OCI-LY1 (cell line): ENCODE measurements around the gene RPS15A.

Experiments used
- H2AFZ ChIP-seq: fragments of 200-600 bp; sonication (generic), shearing (Covaris generic); 2 replicates; pipeline ENCODE4 v1.6.0; 2014; ENCODE audit warnings: antibody characterized with exemption, mild to moderate bottlenecking, low read length
- H3F3A ChIP-seq: fragments of 200-600 bp; sonication (generic), shearing (Covaris generic); 2 replicates; pipeline ENCODE4 v1.6.0; 2014; ENCODE audit warnings: mild to moderate bottlenecking, antibody characterized with exemption, low read length, moderate library complexity; ENCODE audit not compliant: insufficient read depth
- H3K27ac ChIP-seq: fragments of 200-600 bp; sonication (generic); 2 replicates; pipeline ENCODE4 v1.5.1; 2014; ENCODE audit warnings: low read length, mixed run types, mild to moderate bottlenecking, low read depth; ENCODE audit not compliant: poor library complexity, severe bottlenecking
- H3K27me3 ChIP-seq: fragments of 200-600 bp; sonication (generic); 2 replicates; pipeline ENCODE4 v1.6.0; 2014; ENCODE audit warnings: antibody characterized with exemption, mild to moderate bottlenecking, low read length, moderate library complexity; ENCODE audit not compliant: insufficient read depth
- H3K36me3 ChIP-seq: fragments of 200-600 bp; sonication (generic); 2 replicates; pipeline ENCODE4 v1.6.1; 2014; ENCODE audit warnings: mild to moderate bottlenecking, antibody characterized with exemption, low read length, moderate library complexity, mixed read lengths; ENCODE audit not compliant: insufficient read depth
- H3K4me1 ChIP-seq: fragments of 200-600 bp; sonication (generic); 2 replicates; pipeline ENCODE4 v1.5.1; 2014; ENCODE audit warnings: mild to moderate bottlenecking, low read length, moderate library complexity; ENCODE audit not compliant: insufficient read depth, severe bottlenecking
- H3K4me2 ChIP-seq: fragments of 200-600 bp; sonication (generic), shearing (Covaris generic); 2 replicates; pipeline ENCODE4 v1.6.1; 2014; ENCODE audit warnings: low read length
- H3K4me3 ChIP-seq: fragments of 200-600 bp; sonication (generic); 2 replicates; pipeline ENCODE4 v1.5.1; 2014; ENCODE audit warnings: low read length, low read depth, mild to moderate bottlenecking, mixed read lengths; ENCODE audit not compliant: poor library complexity, severe bottlenecking
- H3K79me2 ChIP-seq: fragments of 200-600 bp; shearing (Covaris generic); 2 replicates; pipeline ENCODE4 v1.6.1; 2016; ENCODE audit warnings: mixed run types, low read length, mixed read lengths; ENCODE audit not compliant: insufficient read depth
- H3K9ac ChIP-seq: fragments of 200-600 bp; sonication (generic), shearing (Covaris generic); 2 replicates; pipeline ENCODE4 v1.6.1; 2014; ENCODE audit warnings: mild to moderate bottlenecking, low read length, mixed read lengths
- H3K9me2 ChIP-seq: fragments of 200-600 bp; sonication (generic), shearing (Covaris generic); 2 replicates; pipeline ENCODE4 v1.6.1; 2014; ENCODE audit warnings: low read depth, mild to moderate bottlenecking, low read length, mixed read lengths
- H3K9me3 ChIP-seq: fragments of 200-600 bp; shearing (Covaris generic); 2 replicates; pipeline ENCODE4 v1.6.1; 2014; ENCODE audit warnings: low read length, mixed read lengths
- H4K20me1 ChIP-seq: fragments of 200-600 bp; sonication (generic), shearing (Covaris generic); 2 replicates; pipeline ENCODE4 v1.6.0; 2016; ENCODE audit warnings: mild to moderate bottlenecking, low read length; ENCODE audit not compliant: insufficient read depth
- EZH2 ChIP-seq: fragments of 200-600 bp; sonication (generic), shearing (Covaris generic); IDR thresholded peaks from 2 replicates; pipeline ENCODE4 v1.8.0; 2017; ENCODE audit warnings: borderline replicate concordance, mixed run types, mild to moderate bottlenecking, antibody characterized with exemption, low read length, moderate library complexity, mixed read lengths
- TF ChIP-seq, protein P1 (sequence below): fragments of 200-600 bp; sonication (generic), shearing (Covaris generic); IDR thresholded peaks from 2 replicates; pipeline ENCODE4 v1.5.1; 2017; ENCODE audit warnings: mild to moderate bottlenecking, antibody characterized with exemption, low read length, moderate library complexity, mixed read lengths

The RPS15A gene

DNA sequence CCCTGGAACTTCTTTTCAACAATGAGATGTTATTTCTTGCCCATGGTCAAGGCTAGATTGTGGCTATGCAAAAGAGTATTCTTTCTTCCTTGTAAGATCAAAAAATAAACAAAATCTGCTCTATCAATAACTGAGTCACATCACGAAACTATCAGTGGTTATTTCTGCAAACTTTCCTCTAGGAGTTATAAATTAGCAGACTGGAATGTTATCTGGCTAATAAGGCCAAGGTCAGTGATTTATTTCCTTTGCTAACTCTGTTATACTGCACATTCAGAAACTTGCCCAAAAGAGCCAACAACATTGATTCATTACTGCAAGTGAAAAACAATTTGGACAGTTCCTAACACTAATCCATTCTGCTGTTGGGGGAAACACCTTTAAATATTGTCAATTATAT, 6.2 kb upstream of the RPS15A start:
- TF ChIP-seq, protein P1, sequence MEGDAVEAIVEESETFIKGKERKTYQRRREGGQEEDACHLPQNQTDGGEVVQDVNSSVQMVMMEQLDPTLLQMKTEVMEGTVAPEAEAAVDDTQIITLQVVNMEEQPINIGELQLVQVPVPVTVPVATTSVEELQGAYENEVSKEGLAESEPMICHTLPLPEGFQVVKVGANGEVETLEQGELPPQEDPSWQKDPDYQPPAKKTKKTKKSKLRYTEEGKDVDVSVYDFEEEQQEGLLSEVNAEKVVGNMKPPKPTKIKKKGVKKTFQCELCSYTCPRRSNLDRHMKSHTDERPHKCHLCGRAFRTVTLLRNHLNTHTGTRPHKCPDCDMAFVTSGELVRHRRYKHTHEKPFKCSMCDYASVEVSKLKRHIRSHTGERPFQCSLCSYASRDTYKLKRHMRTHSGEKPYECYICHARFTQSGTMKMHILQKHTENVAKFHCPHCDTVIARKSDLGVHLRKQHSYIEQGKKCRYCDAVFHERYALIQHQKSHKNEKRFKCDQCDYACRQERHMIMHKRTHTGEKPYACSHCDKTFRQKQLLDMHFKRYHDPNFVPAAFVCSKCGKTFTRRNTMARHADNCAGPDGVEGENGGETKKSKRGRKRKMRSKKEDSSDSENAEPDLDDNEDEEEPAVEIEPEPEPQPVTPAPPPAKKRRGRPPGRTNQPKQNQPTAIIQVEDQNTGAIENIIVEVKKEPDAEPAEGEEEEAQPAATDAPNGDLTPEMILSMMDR = no peak
- TF ChIP-seq EZH2 = no peak
- Histone ChIP-seq H3K9me3 (no peaks in the 10 kb centered on the region), H3K27ac (no peak overlapping the region), H3K9ac (no peak overlapping the region), H3F3A (peaks cover 11% of the 10 kb centered on the region; the same call in 1 of the 2 replicates), H3K79me2 (peaks cover 40% of the 10 kb centered on the region), H3K4me2 (no peak overlapping the region), H3K4me3 (no peak overlapping the region), H3K9me2 (no peaks in the 10 kb centered on the region), H3K36me3 (peaks cover 90% of the 10 kb centered on the region), H4K20me1 (no peaks in the 10 kb centered on the region), H2AFZ (no peak overlapping the region), H3K4me1 (peaks cover 25% of the 10 kb centered on the region), H3K27me3 (no peaks in the 10 kb centered on the region)

DNA sequence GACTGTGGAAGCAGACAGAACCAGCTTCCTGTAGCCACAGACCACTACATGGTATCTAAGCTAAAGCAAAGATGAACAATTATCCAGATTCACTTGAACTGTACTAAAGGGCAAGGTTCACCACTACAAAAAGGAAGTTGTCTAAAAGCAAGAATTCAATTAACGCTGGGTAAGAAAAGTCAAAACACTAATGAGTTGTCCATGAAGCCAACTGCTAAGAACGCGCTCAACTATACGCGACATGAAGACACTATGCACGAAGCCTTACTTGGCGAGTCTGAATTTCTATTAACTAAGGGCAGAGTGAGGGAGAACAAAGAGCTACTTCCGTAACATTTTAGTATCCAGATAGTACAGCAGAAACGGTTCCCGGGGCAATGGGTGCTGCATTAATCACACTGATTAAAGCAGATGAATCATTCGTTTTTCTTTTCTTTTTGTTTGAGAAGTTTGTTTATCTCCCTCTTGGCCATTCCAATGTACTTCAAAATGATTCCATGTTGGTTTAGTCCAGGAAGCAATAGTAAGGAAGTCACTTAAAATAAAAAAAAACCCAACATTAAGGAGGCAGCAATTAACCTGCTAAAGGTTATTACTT, 2.8 kb upstream of the RPS15A start:
- peaks cover 14% of the 10 kb centered on the region; the same call in 1 of the 2 replicates for H3F3A ChIP-seq

DNA sequence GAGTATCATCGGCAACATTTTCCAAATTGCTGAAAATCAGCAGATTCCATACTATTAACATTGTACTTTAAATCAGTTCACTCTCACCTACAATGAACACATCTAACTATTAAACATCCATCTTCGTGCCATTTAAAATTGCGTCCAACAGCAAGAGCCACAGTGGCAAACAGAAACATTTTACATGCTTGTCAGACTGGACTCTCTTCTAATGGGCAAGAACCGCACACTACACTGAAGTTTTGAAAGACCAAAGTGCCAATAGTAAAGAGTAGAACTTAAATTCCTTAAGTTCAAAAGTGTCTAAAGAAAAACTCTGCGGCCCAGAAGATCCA, 652 bp downstream of the RPS15A start:
- Histone ChIP-seq H3K79me2 (peaks cover 56% of the 10 kb centered on the region), H3K9me2 (no peaks in the 10 kb centered on the region), H3K4me3 (peak overlapping the region; percentile 98), H3K27me3 (no peaks in the 10 kb centered on the region), H3K36me3 (peaks cover 92% of the 10 kb centered on the region), H3K27ac (peak overlapping the region; percentile 47), H4K20me1 (peaks cover 5% of the 10 kb centered on the region; the same call in 1 of the 2 replicates), H2AFZ (no peak overlapping the region), H3F3A (peaks cover 14% of the 10 kb centered on the region; the same call in 1 of the 2 replicates), H3K4me1 (peaks cover 46% of the 10 kb centered on the region), H3K9me3 (no peaks in the 10 kb centered on the region), H3K4me2 (peak overlapping the region; percentile 79), H3K9ac (peak overlapping the region; percentile 98)
- TF ChIP-seq EZH2 = no peak
- TF ChIP-seq, protein P1 = no peak

More for the DNA sequence above, 2.8 kb upstream of the RPS15A start:
- Histone ChIP-seq H3K9ac (no peak overlapping the region), H3K4me3 (no peak overlapping the region), H2AFZ (no peak overlapping the region), H3K36me3 (peaks cover 91% of the 10 kb centered on the region), H3K27ac (no peak overlapping the region), H3K4me2 (no peak overlapping the region), H3K9me3 (no peaks in the 10 kb centered on the region), H3K4me1 (peaks cover 15% of the 10 kb centered on the region), H4K20me1 (no peaks in the 10 kb centered on the region), H3K79me2 (peaks cover 29% of the 10 kb centered on the region), H3K27me3 (no peaks in the 10 kb centered on the region), H3K9me2 (no peaks in the 10 kb centered on the region)
- TF ChIP-seq, protein P1 = no peak
- no peak for TF ChIP-seq EZH2
